ENCODE results near the gene RAB31.

The RAB31 gene

GRCh38 chr18:9771261-9771976 lies 63.3 kb downstream of the RAB31 start:
- no peak overlapping the region for H3K4me3 ChIP-seq (ENCODE audit: low read depth, low read length)
- TF ChIP-seq CTCF (IDR thresholded peaks at IDR 0.05; ENCODE audit: low read depth, low read length), result peak; percentile 99

GRCh38 chr18:9771977-9772660 lies 64.0 kb downstream of the RAB31 start:
- no peak overlapping the region for H3K4me3 ChIP-seq (ENCODE audit: low read depth, low read length)
- no peak for TF ChIP-seq CTCF (IDR thresholded peaks at IDR 0.05; ENCODE audit: low read depth, low read length)

GRCh38 chr18:9772847-9773677 lies 65.0 kb downstream of the RAB31 start:
- no peak for TF ChIP-seq CTCF (IDR thresholded peaks at IDR 0.05; ENCODE audit: low read depth, low read length)
- H3K4me3 ChIP-seq (ENCODE audit: low read depth, low read length), result no peak overlapping the region

GRCh38 chr18:9774150-9774549 lies 66.0 kb downstream of the RAB31 start:
- no peak overlapping the region for H3K4me3 ChIP-seq (ENCODE audit: low read depth, low read length)
- TF ChIP-seq CTCF (IDR thresholded peaks at IDR 0.05; ENCODE audit: low read depth, low read length), result no peak

GRCh38 chr18:9775178-9775577 lies 67.1 kb downstream of the RAB31 start:
- no peak overlapping the region for H3K4me3 ChIP-seq (ENCODE audit: low read depth, low read length)
- no peak for TF ChIP-seq CTCF (IDR thresholded peaks at IDR 0.05; ENCODE audit: low read depth, low read length)

GRCh38 chr18:9779630-9780029 lies 71.5 kb downstream of the RAB31 start:
- TF ChIP-seq CTCF (IDR thresholded peaks at IDR 0.05; ENCODE audit: low read depth, low read length), result no peak
- no peak overlapping the region for H3K4me3 ChIP-seq (ENCODE audit: low read depth, low read length)

Measured in WI38 (cell line).